ENCODE results near the gene NME7.
A peak's percentile ranks its signal among the peaks of the same experiment; 100 is the strongest.
"Not testable (repeated sequence)": the region's sequence is repeated elsewhere in the genome, so short reads cannot be mapped to it uniquely, and the experiment has no call there.

Gene NME7, protein sequence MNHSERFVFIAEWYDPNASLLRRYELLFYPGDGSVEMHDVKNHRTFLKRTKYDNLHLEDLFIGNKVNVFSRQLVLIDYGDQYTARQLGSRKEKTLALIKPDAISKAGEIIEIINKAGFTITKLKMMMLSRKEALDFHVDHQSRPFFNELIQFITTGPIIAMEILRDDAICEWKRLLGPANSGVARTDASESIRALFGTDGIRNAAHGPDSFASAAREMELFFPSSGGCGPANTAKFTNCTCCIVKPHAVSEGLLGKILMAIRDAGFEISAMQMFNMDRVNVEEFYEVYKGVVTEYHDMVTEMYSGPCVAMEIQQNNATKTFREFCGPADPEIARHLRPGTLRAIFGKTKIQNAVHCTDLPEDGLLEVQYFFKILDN

DNA sequence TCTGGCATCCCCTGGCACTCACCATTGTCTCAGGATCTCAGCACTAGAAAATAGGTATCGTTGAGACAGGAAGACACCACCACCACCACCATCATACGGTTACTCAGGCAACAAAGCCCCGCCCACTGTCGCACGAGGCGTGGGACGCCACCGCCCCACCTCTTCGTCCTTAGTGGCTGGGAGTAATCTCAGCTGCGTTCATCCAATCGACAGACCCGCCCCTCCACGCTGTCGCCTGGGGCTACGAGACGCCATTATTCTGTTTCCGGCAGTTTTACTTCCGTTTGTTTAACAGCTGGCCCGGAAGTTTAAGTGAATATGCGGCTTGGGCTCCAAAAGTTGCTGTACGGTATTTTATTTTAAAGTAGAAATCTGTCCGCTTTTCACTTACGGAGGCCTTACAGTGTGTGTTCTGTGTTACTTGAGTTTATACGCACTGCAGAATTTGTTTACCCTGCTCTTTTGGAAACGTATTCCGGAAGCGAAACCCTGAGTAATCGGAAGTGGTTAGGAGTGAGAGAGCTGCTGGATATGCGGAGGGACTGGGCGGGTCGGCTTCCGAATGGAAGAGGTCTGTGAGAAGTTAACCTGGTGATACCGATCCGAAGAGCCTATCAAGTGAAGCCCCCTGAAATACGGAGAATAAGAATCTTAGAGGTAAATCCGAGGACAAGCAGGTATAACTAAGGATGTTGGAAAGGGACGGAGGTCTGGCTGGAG is at the start of gene NME7, which contains the start of gene BLZF1:
NME7 (minus strand) TSS at position 112 of the 720 bp plus-strand sequence; CDS start at position 25, 87 bp downstream.
BLZF1 (plus strand) TSS at position 510 of the 720 bp plus-strand sequence. CDS start 1,328 bp downstream, outside the sequence.
- POLR2A ChIA-PET = interaction anchor here (0.6 kb wide), 2 partner anchors 395 to 426 kb away, joined by 3 read pairs; no protein-coding TSS in a partner anchor
- CTCF ChIA-PET = interaction anchor here (0.6 to 1.7 kb wide), 3 partner anchors 20 to 1402 kb away, joined by 3 to 9 read pairs (median 3); no protein-coding TSS in a partner anchor
- TF ChIP-seq, protein P1, sequence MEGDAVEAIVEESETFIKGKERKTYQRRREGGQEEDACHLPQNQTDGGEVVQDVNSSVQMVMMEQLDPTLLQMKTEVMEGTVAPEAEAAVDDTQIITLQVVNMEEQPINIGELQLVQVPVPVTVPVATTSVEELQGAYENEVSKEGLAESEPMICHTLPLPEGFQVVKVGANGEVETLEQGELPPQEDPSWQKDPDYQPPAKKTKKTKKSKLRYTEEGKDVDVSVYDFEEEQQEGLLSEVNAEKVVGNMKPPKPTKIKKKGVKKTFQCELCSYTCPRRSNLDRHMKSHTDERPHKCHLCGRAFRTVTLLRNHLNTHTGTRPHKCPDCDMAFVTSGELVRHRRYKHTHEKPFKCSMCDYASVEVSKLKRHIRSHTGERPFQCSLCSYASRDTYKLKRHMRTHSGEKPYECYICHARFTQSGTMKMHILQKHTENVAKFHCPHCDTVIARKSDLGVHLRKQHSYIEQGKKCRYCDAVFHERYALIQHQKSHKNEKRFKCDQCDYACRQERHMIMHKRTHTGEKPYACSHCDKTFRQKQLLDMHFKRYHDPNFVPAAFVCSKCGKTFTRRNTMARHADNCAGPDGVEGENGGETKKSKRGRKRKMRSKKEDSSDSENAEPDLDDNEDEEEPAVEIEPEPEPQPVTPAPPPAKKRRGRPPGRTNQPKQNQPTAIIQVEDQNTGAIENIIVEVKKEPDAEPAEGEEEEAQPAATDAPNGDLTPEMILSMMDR (IDR thresholded peaks at IDR 0.05; ENCODE audit: control extremely low read depth, extremely low read depth, low read depth, missing control alignments) = no peak
- peak; percentile 91 for DNase-seq (ENCODE audit: extremely low spot score)

DNA sequence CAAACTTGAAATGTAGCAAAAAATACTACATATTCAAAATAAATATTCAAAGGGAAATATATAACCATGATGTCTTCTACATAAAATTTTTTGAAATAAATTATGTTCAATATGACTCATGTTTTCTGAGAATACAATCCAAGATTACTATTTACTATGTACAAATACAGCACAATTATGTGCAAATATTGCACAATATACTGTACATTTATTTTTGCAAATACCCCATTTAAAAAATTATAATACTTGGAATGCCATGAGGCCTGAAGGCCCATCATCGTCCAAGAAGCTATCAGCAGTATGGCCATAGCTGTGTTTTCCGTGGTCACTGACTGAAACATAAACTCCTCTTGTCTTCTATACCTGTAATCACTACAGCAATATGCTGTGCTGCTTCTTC is 47.4 kb upstream of the NME7 start:
- no peak for DNase-seq (ENCODE audit: extremely low spot score)
- ChIA-PET POLR2A (interaction anchor here (0.6 kb wide), 1 partner anchor 1228 kb away, joined by 4 read pairs; no protein-coding TSS in a partner anchor), CTCF (interaction anchor here (0.7 kb wide), 1 partner anchor 11 kb away, joined by 4 read pairs; no protein-coding TSS in a partner anchor)
- TF ChIP-seq, protein P1 (IDR thresholded peaks at IDR 0.05; ENCODE audit: control extremely low read depth, extremely low read depth, low read depth, missing control alignments) = no peak

DNA sequence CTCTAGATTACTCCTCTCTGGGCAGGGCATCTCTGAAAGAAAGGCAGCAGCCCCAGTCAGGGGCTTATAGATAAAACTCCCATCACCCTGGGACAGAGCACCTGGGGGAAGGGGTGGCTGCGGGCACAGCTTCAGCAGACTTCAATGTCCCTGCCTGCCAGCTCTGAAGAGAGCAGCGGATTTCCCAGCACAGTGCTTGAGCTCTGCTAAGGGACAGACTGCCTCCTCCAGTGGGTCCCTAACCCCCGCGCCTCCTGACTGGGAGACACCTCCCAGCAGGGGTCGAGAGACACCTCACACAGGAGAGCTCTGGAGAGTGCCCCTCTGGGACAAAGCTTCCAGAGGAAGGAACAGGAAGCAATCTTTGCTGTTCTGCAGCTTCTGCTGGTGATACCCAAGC is 40.7 kb upstream of the NME7 start:
- CTCF ChIA-PET = interaction anchor here (0.9 to 1.4 kb wide), 2 partner anchors 10 to 11 kb away, joined by 3 read pairs; no protein-coding TSS in a partner anchor
- DNase-seq (ENCODE audit: extremely low spot score); POLR2A ChIA-PET: not testable (repeated sequence)

DNA sequence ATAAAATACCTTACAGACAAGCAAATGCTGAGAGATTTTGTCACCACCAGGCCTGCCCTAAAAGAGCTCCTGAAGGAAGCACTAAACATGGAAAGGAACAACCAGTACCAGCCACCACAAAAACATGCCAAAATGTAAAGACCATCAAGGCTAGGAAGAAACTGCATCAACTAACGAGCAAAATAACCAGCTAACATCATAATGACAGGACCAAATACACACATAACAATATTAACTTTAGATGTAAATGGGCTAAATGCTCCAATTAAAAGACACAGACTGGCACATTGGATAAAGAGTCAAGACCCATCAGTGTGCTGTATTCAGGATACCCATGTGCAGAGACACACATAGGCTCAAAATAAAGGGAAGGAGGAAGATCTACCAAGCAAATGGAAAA is 35.0 kb upstream of the NME7 start:
- CTCF ChIA-PET; DNase-seq (ENCODE audit: extremely low spot score); POLR2A ChIA-PET: not testable (repeated sequence)

DNA sequence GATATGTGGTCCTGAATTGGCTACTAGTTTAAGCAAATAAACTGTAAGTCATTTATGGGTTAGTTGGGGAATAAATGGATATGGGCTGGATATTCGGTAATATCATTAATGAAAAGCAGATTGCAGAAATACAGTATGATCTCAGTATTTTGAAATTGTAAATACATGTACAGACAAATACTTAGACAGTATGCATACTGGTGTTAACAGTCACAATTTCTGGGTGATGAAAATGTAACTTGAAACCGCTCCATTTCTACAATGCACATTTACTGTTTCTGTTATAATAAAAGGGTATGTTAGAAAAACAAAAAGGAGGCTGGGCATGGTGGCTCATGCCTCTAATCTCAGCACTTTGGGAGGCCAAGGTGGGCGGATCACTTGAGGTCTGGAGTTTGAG is 28.4 kb upstream of the NME7 start:
- POLR2A ChIA-PET = no interaction called here
- TF ChIP-seq, protein P1 (IDR thresholded peaks at IDR 0.05; ENCODE audit: control extremely low read depth, extremely low read depth, low read depth, missing control alignments) = no peak
- no peak for DNase-seq (ENCODE audit: extremely low spot score)
- CTCF ChIA-PET = no interaction called here

DNA sequence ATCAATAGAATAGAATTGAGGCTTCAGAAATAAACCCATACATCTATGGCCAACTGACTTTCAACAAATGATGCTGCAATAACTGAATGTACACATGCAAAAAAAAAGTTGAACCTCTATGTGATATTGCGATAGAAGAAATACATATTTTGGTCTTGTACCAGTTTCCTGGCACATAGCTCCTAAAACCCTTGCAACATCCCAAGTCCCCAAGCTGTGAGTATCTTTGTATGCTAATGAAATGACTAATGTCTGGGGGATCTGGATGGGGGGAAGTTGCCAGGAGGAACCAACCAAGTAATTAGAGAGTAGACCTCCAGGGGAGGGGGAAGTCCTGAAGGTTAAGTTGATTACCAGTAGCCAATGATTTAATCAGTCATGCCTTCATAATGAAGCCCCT is 24.8 kb upstream of the NME7 start:
- POLR2A ChIA-PET = no interaction called here
- no peak for DNase-seq (ENCODE audit: extremely low spot score)
- CTCF ChIA-PET = no interaction called here
- TF ChIP-seq, protein P1 (IDR thresholded peaks at IDR 0.05; ENCODE audit: control extremely low read depth, extremely low read depth, low read depth, missing control alignments) = no peak

DNA sequence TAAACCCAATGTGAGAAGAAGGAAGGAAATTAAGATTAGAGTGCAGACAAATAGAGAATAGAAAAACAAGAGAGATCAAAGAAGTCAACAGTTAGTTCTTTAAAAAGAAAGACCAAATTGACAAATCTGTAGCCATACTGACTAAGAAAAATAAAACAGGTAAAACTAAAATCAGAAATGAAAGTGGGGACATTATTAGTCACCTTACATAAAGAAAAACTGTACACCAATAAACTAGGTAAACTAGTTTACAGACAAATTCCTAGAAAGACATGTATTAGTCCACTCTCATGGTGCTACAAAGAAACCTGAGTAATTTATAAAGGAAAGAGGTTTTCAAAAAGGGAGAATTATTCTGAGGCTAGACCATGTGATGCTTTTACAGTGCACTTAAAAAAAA is 22.7 kb upstream of the NME7 start:
- POLR2A ChIA-PET = no interaction called here
- DNase-seq (ENCODE audit: extremely low spot score) = peak; percentile 13
- CTCF ChIA-PET = no interaction called here
- TF ChIP-seq, protein P1 (IDR thresholded peaks at IDR 0.05; ENCODE audit: control extremely low read depth, extremely low read depth, low read depth, missing control alignments) = no peak
